Purkinje cell (primary cell): ENCODE measurements around the gene LIN28B. TPM values are rescaled to one million over a fixed set of nuclear protein-coding genes. Genes with fewer than 3 reads are reported as not detected.

Experiments used
- polyA plus RNA-seq: library from polyadenylated mRNA; unstranded; fragments of >200 nt; fragmentation: Nextera tagmentation; gene quantifications from 2 replicates; pipeline ENCODE4 v1.2.1, GENCODE V29; 2014

Gene LIN28B
- 0.31 and 1.0 TPM in 2 replicates for polyA plus RNA-seq

GRCh38 chr6:104956731-104957294 is at the start of gene LIN28B:
LIN28B (plus strand) TSS chr6:104957107; CDS start chr6:104957251, 144 bp downstream.

Other genes starting within 250 kb of the LIN28B start
- gene HACE1, start 97.2 kb upstream of the LIN28B start, polyA plus RNA-seq, result 30.3 and 36.2 TPM in 2 replicates
- 13.0 and 13.5 TPM in 2 replicates for gene POPDC3, start 222.9 kb downstream of the LIN28B start, polyA plus RNA-seq